ENCODE results near the gene SLK.

- TF ChIP-seq POLR2A (IDR thresholded peaks at IDR 0.05; ENCODE audit: low read length) (no peak), GATA1 (IDR thresholded peaks at IDR 0.05; ENCODE audit: low read depth, low read length) (no peak)
Observed at GRCh38 chr10:103954543-103954942, 12.4 kb upstream of the SLK start.
